Spleen (tissue), 7 donors: ENCODE results near the gene OR6N2.

ENCODE experiments used
- CTCF ChIP-seq, 11 experiments: fragments of 200-600 bp in 7 of 11; fragments of 450-650 bp in 4 of 11; sonication (generic) in 4 of 11; IDR thresholded peaks in 8 of 11; conservative IDR thresholded peaks in 3 of 11; 1 replicate in 7 of 11; 2 replicates in 4 of 11; pipeline versions ENCODE4 v1.4.0 to v1.8.0; 2016 to 2021; ENCODE audit warnings: antibody characterized with exemption in 11 of 11, inconsistent platforms in 4 of 11, mild to moderate bottlenecking in 1 of 11
- POLR2A ChIP-seq, 3 donors: fragments of 450-650 bp; IDR thresholded peaks; one replicate each; pipeline ENCODE4 v1.5.1; 2017; ENCODE audit warnings: antibody characterized with exemption in 3 of 3, mild to moderate bottlenecking in 1 of 3
- POLR2AphosphoS5 ChIP-seq, 3 donors: sonication (generic); formaldehyde crosslinking; IDR thresholded peaks; one replicate each; pipeline ENCODE4 v1.5.1; 2017; ENCODE audit warnings: antibody characterized with exemption in 3 of 3
- donor health status: DM: no; HTN: no; CAD: no; lungs with moderate emphysema.
- donor health status: DM: no; HTN: no; CAD: no.
- donor health status: DM: no; HTN: no; CAD: no.

GRCh38 chr1:158821723-158822122, 40.7 kb upstream of the OR6N2 start:
- TF ChIP-seq CTCF (IDR thresholded peaks at IDR 0.05 in 8 of 11, conservative IDR thresholded peaks at IDR 0.05 in 3 of 11): no peak
- no peak for TF ChIP-seq POLR2A (IDR thresholded peaks at IDR 0.05)
- no peak for TF ChIP-seq POLR2AphosphoS5 (IDR thresholded peaks at IDR 0.05)
